ENCODE results near the gene PLXNA4. TPM values are rescaled to one million over a fixed set of nuclear protein-coding genes. Genes with fewer than 3 reads are reported as not detected.

The PLXNA4 gene
- total RNA-seq, 1 experiment from 2014 or later: 0.10 TPM

- Histone ChIP-seq H3K27me3 (ENCODE audit: control insufficient read depth, insufficient read depth, low read length) (no peaks in the 10 kb centered on the region; the same call in 1 of the 2 replicates), H3K9me3 (ENCODE audit: control insufficient read depth, insufficient read depth, low read depth, low read length) (no peaks in the 10 kb centered on the region), H3K36me3 (ENCODE audit: control insufficient read depth, insufficient read depth, low read length) (no peaks in the 10 kb centered on the region), H3K4me1 (ENCODE audit: control insufficient read depth, insufficient read depth, low read length) (no peaks in the 10 kb centered on the region), H3K27ac (ENCODE audit: low read length) (no peak overlapping the region), H3K4me3 (ENCODE audit: low read depth in 2 of 2, low read length in 2 of 2) (no peak overlapping the region)
- ChIA-PET POLR2A (no interaction called here), CTCF (no interaction called here)
- in situ Hi-C loops (cut with HindIII; ENCODE audit: low pct_unique_long_range_greater_than_20kb, low sequenced_read_pairs): no loop called here
- ATAC-seq: no peak
- DNase-seq (ENCODE audit: low read depth, low spot score): no peak
- TF ChIP-seq POLR2AphosphoS5 (IDR thresholded peaks at IDR 0.05; ENCODE audit: low read depth, low read length) (no peak), SIN3A (IDR thresholded peaks at IDR 0.05; ENCODE audit: borderline replicate concordance, insufficient read depth, low read depth, low read length) (no peak), CTCF (IDR thresholded peaks at IDR 0.05) (no peak), TCF7L2 (IDR thresholded peaks at IDR 0.05; ENCODE audit: low read depth, low read length) (no peak), REST (IDR thresholded peaks at IDR 0.05; ENCODE audit: insufficient read depth in 1 of 2, low read depth in 2 of 2, low read length in 1 of 2) (no peak)
- no TSS peak for BruUV-seq (replicated peaks)
- intact Hi-C loops (cut with micrococcal nuclease; ENCODE audit: unreplicated experiment): no loop called here
These were observed 392.4 kb downstream of the PLXNA4 start for GRCh38 chr7:132183781-132184380.

- Histone ChIP-seq H3K27me3 (ENCODE audit: control insufficient read depth, insufficient read depth, low read length) (no peaks in the 10 kb centered on the region; the same call in 1 of the 2 replicates), H3K9me3 (ENCODE audit: control insufficient read depth, insufficient read depth, low read depth, low read length) (no peaks in the 10 kb centered on the region), H3K4me3 (ENCODE audit: low read depth in 2 of 2, low read length in 2 of 2) (no peak overlapping the region), H3K27ac (ENCODE audit: low read length) (no peak overlapping the region), H3K36me3 (ENCODE audit: control insufficient read depth, insufficient read depth, low read length) (no peaks in the 10 kb centered on the region), H3K4me1 (ENCODE audit: control insufficient read depth, insufficient read depth, low read length) (no peaks in the 10 kb centered on the region)
- intact Hi-C loops (cut with micrococcal nuclease; ENCODE audit: unreplicated experiment) (no loop called here), in situ Hi-C loops (cut with HindIII; ENCODE audit: low pct_unique_long_range_greater_than_20kb, low sequenced_read_pairs) (no loop called here)
- no peak for DNase-seq (ENCODE audit: low read depth, low spot score)
- ChIA-PET POLR2A (no interaction called here), CTCF (no interaction called here)
- no peak for TF ChIP-seq TCF7L2 (IDR thresholded peaks at IDR 0.05; ENCODE audit: low read depth, low read length)
- TF ChIP-seq SIN3A (IDR thresholded peaks at IDR 0.05; ENCODE audit: borderline replicate concordance, insufficient read depth, low read depth, low read length): no peak
- TF ChIP-seq CTCF (IDR thresholded peaks at IDR 0.05): no peak
- TF ChIP-seq REST (IDR thresholded peaks at IDR 0.05; ENCODE audit: insufficient read depth in 1 of 2, low read depth in 2 of 2, low read length in 1 of 2): no peak
- TF ChIP-seq POLR2AphosphoS5 (IDR thresholded peaks at IDR 0.05; ENCODE audit: low read depth, low read length): no peak
- no TSS peak for BruUV-seq (replicated peaks)
- ATAC-seq: no peak
These were observed 393.3 kb downstream of the PLXNA4 start for GRCh38 chr7:132182992-132183391.

Measured in Panc1 (cell line).